ENCODE results near the gene SPACDR.

Gene SPACDR

GRCh38 chr7:100484673-100485045 lies 20.6 kb upstream of the SPACDR start:
- DNase-seq, result no peak

- DNase-seq, result peak; percentile 89
Measured at GRCh38 chr7:100483722-100484672, 19.9 kb upstream of the SPACDR start, which contains the start of gene NYAP1. Gene NYAP1, plus strand, starts transcription at chr7:100483927. Its CDS starts 1,385 bp downstream, at chr7:100485312.

- peak; percentile 89 for DNase-seq
Measured at GRCh38 chr7:100483090-100483721, 19.1 kb upstream of the SPACDR start.

GRCh38 chr7:100482728-100483089 lies 18.6 kb upstream of the SPACDR start:
- no peak for DNase-seq

DNA sequence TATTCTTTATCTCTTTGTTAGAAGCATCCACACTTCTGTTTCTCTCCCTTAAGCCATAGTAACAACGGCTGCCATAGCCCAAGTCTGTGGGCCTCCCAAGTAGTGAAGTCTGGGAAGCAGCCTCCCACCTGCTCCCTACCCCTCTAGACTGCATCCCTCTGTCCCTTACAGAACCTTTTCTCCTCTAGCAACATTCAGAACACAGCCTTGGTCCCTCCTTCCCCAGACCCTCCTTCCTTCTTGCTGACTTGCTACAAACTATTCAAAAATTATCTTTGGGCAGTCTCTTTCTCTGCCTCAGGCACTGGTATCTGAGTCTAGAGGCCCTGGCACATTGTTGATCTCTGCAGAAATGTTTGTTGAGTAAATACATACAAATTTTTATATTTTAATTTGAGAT lies 17.4 kb upstream of the SPACDR start:
- DNase-seq, result no peak

GRCh38 chr7:100478958-100479660 lies 15.0 kb upstream of the SPACDR start, which contains the start of gene TSC22D4:
Gene TSC22D4, minus strand, starts transcription at chr7:100479214. Its CDS starts 1,176 bp downstream, at chr7:100478038.
- peak; percentile 100 for DNase-seq

DNA sequence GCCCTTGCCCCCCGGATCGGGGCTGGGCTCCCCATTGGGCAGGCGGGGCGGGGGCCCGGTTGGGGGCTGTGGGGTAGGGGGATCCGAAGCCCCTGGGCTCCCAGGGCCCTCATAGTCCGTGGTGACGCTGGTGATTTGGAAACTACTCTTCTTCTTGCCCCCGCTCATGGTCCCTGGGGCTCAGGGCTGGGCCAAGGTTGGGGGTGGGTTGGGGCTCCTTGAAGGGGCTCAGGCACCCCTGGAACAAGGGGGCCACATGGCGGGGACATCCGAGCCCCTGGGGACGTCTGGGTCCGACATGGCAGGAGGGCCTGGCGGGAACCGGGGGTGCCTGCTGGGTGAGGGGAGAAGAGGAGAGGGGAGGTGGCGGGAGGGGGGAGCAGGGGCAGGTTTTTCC lies 13.8 kb upstream of the SPACDR start:
- no peak for DNase-seq

- DNase-seq, result no peak
Measured at GRCh38 chr7:100476903-100477870, 13.1 kb upstream of the SPACDR start.

- no peak for DNase-seq
Measured at GRCh38 chr7:100476101-100476780, 12.2 kb upstream of the SPACDR start.

DNA sequence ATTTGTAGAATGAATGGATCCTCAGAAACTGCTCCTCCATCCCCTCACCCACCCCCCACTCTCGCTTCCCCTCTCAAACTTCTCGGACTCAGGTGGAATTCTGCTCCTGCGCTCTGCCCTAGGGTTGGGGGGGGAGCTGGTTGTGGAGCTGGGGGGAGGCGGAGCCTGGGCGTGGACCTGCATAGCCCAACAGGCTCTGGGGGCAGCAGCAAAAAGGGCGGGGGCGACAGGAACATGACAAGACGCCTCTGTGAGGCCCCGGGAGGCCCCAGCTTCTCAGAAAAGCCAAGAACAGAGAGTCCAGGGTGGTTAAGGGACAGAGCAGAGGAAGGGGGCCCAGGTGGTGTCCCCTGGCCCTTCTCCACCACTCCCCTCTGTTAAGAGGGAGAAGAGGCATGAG lies 11.5 kb upstream of the SPACDR start:
- DNase-seq, result no peak

GRCh38 chr7:100472854-100473499 lies 8.9 kb upstream of the SPACDR start:
- DNase-seq, result no peak

- no peak for DNase-seq
Measured at GRCh38 chr7:100472121-100472851, 8.2 kb upstream of the SPACDR start.

DNA sequence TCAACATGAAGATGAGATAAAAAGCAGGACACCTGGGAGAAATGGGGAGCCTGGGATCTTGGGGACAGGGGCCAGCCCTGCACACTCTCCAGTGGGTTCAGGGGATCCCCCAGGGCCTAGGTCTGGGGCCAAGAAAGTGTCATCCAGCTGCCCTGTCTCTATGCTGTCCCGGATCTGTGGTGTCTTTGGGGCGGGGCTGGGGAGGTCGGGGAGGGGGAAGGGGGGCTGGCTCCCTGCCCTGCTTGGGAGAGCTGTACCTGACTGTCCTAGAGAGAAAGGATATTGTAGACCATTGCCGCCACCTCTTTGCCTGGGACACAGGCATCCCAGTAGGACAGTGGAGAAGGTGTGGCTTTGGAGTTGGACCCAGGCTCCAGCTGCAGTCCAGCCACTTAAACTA lies 7.0 kb upstream of the SPACDR start:
- DNase-seq, result no peak

GRCh38 chr7:100469227-100470044 lies 5.4 kb upstream of the SPACDR start:
- peak; percentile 92 for DNase-seq

- DNase-seq, result no peak
Measured at GRCh38 chr7:100467638-100468373, 3.7 kb upstream of the SPACDR start.

DNA sequence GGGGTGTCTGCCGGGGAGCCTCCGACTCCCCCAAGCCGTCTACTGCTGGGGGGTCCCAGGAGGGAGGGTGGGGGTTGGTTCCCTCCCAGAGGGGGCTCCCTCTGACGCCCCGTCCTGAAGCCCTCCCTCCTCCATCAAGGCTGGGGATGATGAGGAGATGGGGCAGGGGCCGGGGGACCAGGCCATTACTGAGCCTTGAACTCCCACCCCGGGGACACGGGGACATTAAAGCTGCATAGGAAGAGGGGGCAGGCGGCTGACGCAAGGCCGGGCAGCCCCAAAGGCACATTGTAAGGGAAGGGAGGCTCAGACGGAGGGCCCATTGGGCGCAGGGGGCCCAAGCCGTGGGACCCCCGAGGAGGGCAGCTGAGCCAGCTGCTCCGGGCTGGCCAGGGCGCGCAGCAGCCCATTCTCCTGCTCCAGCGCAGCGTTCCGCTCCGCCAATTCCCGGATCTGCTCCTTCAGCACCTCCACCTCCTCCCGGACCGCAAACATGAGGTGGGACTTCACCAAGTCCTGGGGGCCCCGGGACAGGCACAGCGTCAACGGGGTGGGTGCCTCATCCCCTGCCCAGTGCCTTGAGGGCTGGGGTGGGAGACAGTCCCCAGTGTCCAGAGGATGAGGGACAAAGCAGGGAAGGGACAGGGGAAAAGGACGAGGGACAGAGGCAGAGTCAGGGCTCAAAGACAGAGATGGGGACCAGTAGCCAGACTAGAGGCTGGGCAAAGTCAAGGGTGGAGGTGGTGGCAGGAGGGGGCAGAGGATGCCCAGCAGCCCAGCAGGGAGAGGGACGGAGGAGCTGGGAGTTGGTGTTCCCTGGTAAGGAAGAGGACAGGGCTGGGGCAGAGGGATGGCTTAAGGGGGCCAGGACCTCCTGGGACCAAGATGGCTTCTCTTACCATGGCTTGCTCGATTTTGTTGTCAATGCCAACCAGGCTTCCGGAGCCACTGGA lies 2.9 kb upstream of the SPACDR start:
- DNase-seq, result no peak

GRCh38 chr7:100465702-100466311 lies 1.7 kb upstream of the SPACDR start:
- DNase-seq, result peak; percentile 86

Data from right forelimb (tissue), 1 donor.